ENCODE data around the gene PRUNE2.

The PRUNE2 gene

GRCh38 chr9:76789840-76790239 is 116.1 kb downstream of the PRUNE2 start:
- ChIA-PET CTCF (no interaction called here), POLR2A (no interaction called here)
- TF ChIP-seq, protein P1, sequence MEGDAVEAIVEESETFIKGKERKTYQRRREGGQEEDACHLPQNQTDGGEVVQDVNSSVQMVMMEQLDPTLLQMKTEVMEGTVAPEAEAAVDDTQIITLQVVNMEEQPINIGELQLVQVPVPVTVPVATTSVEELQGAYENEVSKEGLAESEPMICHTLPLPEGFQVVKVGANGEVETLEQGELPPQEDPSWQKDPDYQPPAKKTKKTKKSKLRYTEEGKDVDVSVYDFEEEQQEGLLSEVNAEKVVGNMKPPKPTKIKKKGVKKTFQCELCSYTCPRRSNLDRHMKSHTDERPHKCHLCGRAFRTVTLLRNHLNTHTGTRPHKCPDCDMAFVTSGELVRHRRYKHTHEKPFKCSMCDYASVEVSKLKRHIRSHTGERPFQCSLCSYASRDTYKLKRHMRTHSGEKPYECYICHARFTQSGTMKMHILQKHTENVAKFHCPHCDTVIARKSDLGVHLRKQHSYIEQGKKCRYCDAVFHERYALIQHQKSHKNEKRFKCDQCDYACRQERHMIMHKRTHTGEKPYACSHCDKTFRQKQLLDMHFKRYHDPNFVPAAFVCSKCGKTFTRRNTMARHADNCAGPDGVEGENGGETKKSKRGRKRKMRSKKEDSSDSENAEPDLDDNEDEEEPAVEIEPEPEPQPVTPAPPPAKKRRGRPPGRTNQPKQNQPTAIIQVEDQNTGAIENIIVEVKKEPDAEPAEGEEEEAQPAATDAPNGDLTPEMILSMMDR (IDR thresholded peaks at IDR 0.05; ENCODE audit: control extremely low read depth, extremely low read depth, low read depth, missing control alignments), result no peak
- no peak for DNase-seq (ENCODE audit: extremely low spot score)

DNA sequence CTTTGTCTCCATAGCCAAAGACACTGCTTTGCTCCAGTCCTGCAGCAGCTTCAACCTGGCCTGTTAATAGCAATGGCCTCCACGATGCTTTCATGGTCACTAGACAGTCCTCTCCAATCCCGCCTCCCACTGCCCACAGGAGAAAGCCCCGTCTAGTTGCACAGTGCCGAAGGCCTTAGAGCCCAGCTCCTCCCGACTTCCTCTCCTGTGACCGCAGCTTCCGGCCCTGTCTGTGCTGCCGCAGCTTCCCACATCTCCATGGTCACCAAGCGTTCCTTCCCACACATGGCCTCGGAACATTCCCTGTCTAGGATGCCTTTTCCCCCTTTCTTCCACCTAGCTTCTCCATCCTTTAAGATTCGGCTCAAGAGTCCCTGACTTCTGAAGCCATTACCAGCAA is 118.2 kb downstream of the PRUNE2 start:
- DNase-seq (ENCODE audit: extremely low spot score), result no peak
- TF ChIP-seq, protein P1 (IDR thresholded peaks at IDR 0.05; ENCODE audit: control extremely low read depth, extremely low read depth, low read depth, missing control alignments), result no peak
- POLR2A ChIA-PET, result no interaction called here
- CTCF ChIA-PET, result interaction anchor here (1.5 kb wide), 1 partner anchor 9 kb away, joined by 3 read pairs; no protein-coding TSS in a partner anchor

DNA sequence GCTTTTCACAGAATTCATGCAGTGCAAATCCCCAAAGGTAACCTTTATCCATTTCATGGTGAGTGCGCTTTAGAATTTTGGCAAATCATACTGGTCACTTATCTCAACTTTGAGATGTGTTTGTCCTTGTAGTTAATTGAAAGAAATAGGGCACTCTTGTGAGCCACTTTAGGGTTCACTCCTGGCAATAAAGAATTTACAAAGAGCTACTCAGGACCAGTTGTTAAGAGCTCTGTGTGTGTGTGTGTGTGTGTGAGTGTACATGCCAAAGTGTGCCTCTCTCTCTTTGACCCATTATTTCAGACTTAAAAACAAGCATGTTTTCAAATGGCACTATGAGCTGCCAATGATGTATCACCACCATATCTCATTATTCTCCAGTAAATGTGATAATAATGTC is 120.4 kb downstream of the PRUNE2 start:
- no peak for DNase-seq (ENCODE audit: extremely low spot score)
- TF ChIP-seq, protein P1 (IDR thresholded peaks at IDR 0.05; ENCODE audit: control extremely low read depth, extremely low read depth, low read depth, missing control alignments), result no peak
- ChIA-PET POLR2A (no interaction called here), CTCF (no interaction called here)

DNA sequence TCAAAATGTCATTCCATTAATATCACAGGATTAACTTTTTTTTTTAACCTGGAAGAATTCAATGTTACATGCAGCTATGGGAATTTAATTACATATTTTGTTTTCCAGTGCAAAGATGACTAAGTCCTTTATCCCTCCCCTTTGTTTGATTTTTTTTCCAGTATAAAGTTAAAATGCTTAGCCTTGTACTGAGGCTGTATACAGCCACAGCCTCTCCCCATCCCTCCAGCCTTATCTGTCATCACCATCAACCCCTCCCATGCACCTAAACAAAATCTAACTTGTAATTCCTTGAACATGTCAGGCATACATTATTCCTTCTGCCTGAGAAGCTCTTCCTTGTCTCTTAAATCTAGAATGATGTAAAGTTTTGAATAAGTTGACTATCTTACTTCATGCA is 121.0 kb downstream of the PRUNE2 start:
- no peak for DNase-seq (ENCODE audit: extremely low spot score)
- ChIA-PET CTCF (interaction anchor here (1.2 kb wide), 1 partner anchor 26 kb away, joined by 4 read pairs; no protein-coding TSS in a partner anchor), POLR2A (no interaction called here)
- TF ChIP-seq, protein P1 (IDR thresholded peaks at IDR 0.05; ENCODE audit: control extremely low read depth, extremely low read depth, low read depth, missing control alignments), result no peak

DNA sequence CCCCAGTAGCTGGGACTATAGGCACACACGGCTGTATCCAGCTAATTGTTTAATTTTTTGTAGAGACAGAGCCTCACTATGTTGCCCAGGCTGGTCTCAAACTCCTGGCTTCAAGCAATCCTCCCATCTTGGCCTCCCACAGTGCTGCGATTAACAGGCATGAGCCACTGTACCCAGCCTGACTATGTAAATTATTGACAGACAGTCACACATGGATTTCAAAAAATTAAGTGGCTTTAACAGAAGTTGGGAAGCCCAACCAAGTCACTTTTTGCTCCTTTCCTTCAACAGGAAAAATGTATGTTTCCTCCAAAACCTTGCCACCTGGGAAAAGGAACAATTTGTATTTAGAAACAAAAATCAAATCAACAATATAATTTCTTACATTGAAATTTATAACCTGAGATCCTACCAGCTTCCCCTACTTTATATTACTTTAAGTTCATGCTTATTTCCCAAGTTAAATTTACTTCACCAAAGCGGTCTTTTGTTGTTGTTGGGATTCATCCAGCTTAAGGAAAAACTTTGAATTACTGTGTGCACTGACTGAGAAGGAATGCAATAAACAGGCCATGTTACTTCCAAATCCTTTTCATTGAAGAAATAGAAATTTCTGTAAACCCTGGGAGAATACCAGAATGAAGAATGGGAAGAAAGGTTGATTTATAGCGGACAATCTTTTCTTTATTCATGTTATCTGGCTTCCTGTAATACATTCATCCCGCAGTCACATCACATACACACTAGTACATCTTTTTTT is 133.0 kb downstream of the PRUNE2 start:
- ChIA-PET CTCF (interaction anchor here (1.0 to 1.2 kb wide), 3 partner anchors 16 to 37 kb away, joined by 3 read pairs; no protein-coding TSS in a partner anchor), POLR2A (no interaction called here)
- TF ChIP-seq, protein P1 (IDR thresholded peaks at IDR 0.05; ENCODE audit: control extremely low read depth, extremely low read depth, low read depth, missing control alignments), result no peak
- no peak for DNase-seq (ENCODE audit: extremely low spot score)

DNA sequence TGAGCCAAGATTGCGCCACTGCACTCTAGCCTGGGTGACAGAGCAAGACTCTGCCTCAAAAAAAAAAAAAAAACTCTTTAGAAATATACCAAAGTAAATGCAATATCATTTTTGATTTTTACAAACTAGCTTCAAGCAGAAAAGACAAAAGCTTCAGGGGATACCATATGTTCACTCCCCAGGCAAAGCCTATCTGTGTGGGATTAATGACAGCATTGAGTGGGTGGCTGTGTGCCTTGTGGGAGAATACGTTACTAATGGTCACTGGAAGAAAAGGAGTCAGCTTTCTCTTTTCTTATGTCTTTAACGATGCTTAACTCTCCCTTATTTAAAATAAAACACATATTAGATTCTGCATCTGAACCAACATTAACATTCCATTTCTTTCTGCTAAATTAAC is 139.8 kb downstream of the PRUNE2 start:
- CTCF ChIA-PET, result no interaction called here
- POLR2A ChIA-PET, result no interaction called here

More for the DNA sequence above, 139.8 kb downstream of the PRUNE2 start:
- TF ChIP-seq, protein P1 (IDR thresholded peaks at IDR 0.05; ENCODE audit: control extremely low read depth, extremely low read depth, low read depth, missing control alignments), result no peak
- no peak for DNase-seq (ENCODE audit: extremely low spot score)

Data from GM10248 (cell line).